GM12801 (cell line): Measurements from ENCODE around the gene TAF11L14.
"Not testable (repeated sequence)": the region's sequence is repeated elsewhere in the genome, so short reads cannot be mapped to it uniquely, and the experiment has no call there.

Source experiments
- CTCF ChIP-seq: IDR thresholded peaks from one replicate; pipeline ENCODE4 v1.5.1; 2011; ENCODE audit warnings: control low read depth; ENCODE audit not compliant: insufficient read length; ENCODE audit errors: extremely low read depth

Gene TAF11L14

GRCh38 chr5:17614872-17615605, 19.2 kb upstream of the TAF11L14 start:
- no peak for TF ChIP-seq CTCF

- no peak for TF ChIP-seq CTCF
These were observed 14.9 kb upstream of the TAF11L14 start for GRCh38 chr5:17619354-17619753.

GRCh38 chr5:17620627-17621026, 13.6 kb upstream of the TAF11L14 start:
- TF ChIP-seq CTCF, result no peak

- no peak for TF ChIP-seq CTCF
These were observed 8.6 kb upstream of the TAF11L14 start for GRCh38 chr5:17625686-17626085.

GRCh38 chr5:17631788-17632187, 2.5 kb upstream of the TAF11L14 start, which contains the start of gene TAF11L13:
Gene TAF11L13 (plus strand): TSS chr5:17632088.
- not testable (repeated sequence) for TF ChIP-seq CTCF

- no peak for TF ChIP-seq CTCF
These were observed 21.7 kb downstream of the TAF11L14 start for GRCh38 chr5:17655921-17656320.

- no peak for TF ChIP-seq CTCF
These were observed 28.9 kb downstream of the TAF11L14 start for GRCh38 chr5:17663182-17663581.
